ENCODE results near the gene TGFBR3. TPM values are rescaled to one million over a fixed set of nuclear protein-coding genes. Genes with fewer than 3 reads are reported as not detected.

TGFBR3 gene
- total RNA-seq, 1 experiment from 2014 or later = 4.2 TPM

- TF ChIP-seq SMAD3 (CRISPR knock-in tag; IDR thresholded peaks at IDR 0.05; ENCODE audit: borderline replicate concordance) (no peak), CDX4 (CRISPR knock-in tag; IDR thresholded peaks at IDR 0.05; ENCODE audit: borderline replicate concordance) (no peak), FOXP4 (CRISPR knock-in tag; IDR thresholded peaks at IDR 0.05) (no peak), ZNF219 (CRISPR knock-in tag; IDR thresholded peaks at IDR 0.05; ENCODE audit: borderline replicate concordance) (no peak), ZNF121 (CRISPR knock-in tag; IDR thresholded peaks at IDR 0.05) (no peak), ZNF416 (CRISPR knock-in tag; IDR thresholded peaks at IDR 0.05) (no peak), JAZF1 (CRISPR knock-in tag; IDR thresholded peaks at IDR 0.05) (no peak), E2F1 (CRISPR knock-in tag; IDR thresholded peaks at IDR 0.05) (no peak), TEAD1 (CRISPR knock-in tag; IDR thresholded peaks at IDR 0.05) (no peak), ZNF423 (CRISPR knock-in tag; IDR thresholded peaks at IDR 0.05) (no peak), GTF2I (CRISPR knock-in tag; conservative IDR thresholded peaks at IDR 0.05) (no peak), ZNF232 (CRISPR knock-in tag; IDR thresholded peaks at IDR 0.05) (no peak)
- H3K27me3 Mint-ChIP-seq (ENCODE audit: low read depth) = no peaks in the 10 kb centered on the region
- no peak overlapping the region for H3K27ac Mint-ChIP-seq
- POLR2A ChIA-PET = no interaction called here
- H3K4me3 Mint-ChIP-seq = no peak overlapping the region
- H3K36me3 Mint-ChIP-seq = no peaks in the 10 kb centered on the region
- H3K9me3 Mint-ChIP-seq = no peaks in the 10 kb centered on the region
- CTCF ChIA-PET = no interaction called here
- H3K4me1 Mint-ChIP-seq = 0 out of 2 replicates have a peak, but pooled peaks cover 4% of the 10 kb centered on the region
- DNase-seq (ENCODE audit: low spot score) = no peak
- ATAC-seq = no peak
Measured at GRCh38 chr1:91829293-91830153, 56.4 kb downstream of the TGFBR3 start.

GRCh38 chr1:91828583-91829281 lies 57.2 kb downstream of the TGFBR3 start:
- no peak overlapping the region for H3K4me3 Mint-ChIP-seq
- H3K27ac Mint-ChIP-seq = no peak overlapping the region
- POLR2A ChIA-PET = no interaction called here
- H3K9me3 Mint-ChIP-seq = no peaks in the 10 kb centered on the region
- H3K4me1 Mint-ChIP-seq = 0 out of 2 replicates have a peak, but pooled peaks cover 4% of the 10 kb centered on the region
- no peaks in the 10 kb centered on the region for H3K27me3 Mint-ChIP-seq (ENCODE audit: low read depth)
- DNase-seq (ENCODE audit: low spot score) = no peak
- no peaks in the 10 kb centered on the region for H3K36me3 Mint-ChIP-seq
- no peak for ATAC-seq
- no peak for TF ChIP-seq FOXK1 (CRISPR knock-in tag; IDR thresholded peaks at IDR 0.05)
- TF ChIP-seq AFF4 (CRISPR knock-in tag; IDR thresholded peaks at IDR 0.05; ENCODE audit: borderline replicate concordance) = no peak
- CTCF ChIA-PET = no interaction called here
